K562 (cell line): Measurements from ENCODE around the gene FRRS1. TPM values are rescaled to one million over a fixed set of nuclear protein-coding genes. Genes with fewer than 3 reads are reported as not detected.

Experiments used
- BRF1 ChIP-seq: IDR thresholded peaks from 3 replicates; pipeline ENCODE4 v1.6.1; 2011; ENCODE audit warnings: borderline replicate concordance, mild to moderate bottlenecking; ENCODE audit not compliant: insufficient read length; ENCODE audit errors: extremely low read depth
- C11orf30 ChIP-seq: fragments of 450-650 bp; IDR thresholded peaks from 2 replicates; pipeline ENCODE4 v1.6.1; 2016; ENCODE audit warnings: low read depth, mild to moderate bottlenecking
- CBX1 ChIP-seq: sonication (generic); IDR thresholded peaks from 2 replicates; pipeline ENCODE4 v1.6.1; 2016; ENCODE audit warnings: antibody characterized with exemption, low read depth, mild to moderate bottlenecking
- KAT2B ChIP-seq: IDR thresholded peaks from one replicate; pipeline ENCODE4 v1.6.1; 2012; ENCODE audit warnings: low read depth, mild to moderate bottlenecking, control low read depth, inconsistent platforms, low read length, moderate library complexity
- MAFF ChIP-seq: IDR thresholded peaks from 2 replicates; pipeline ENCODE4 v1.6.1; 2012; ENCODE audit warnings: low read length, improper control_type of control experiment
- MAZ ChIP-seq, 2 experiments: fragments of 450-650 bp in 1 of 2; sonication (generic) in 1 of 2; formaldehyde crosslinking; IDR thresholded peaks in 1 of 2; conservative IDR thresholded peaks in 1 of 2; 2 replicates each; pipeline versions ENCODE4 v1.4.0 to v1.5.0; 2020; ENCODE audit warnings: mild to moderate bottlenecking in 1 of 2, missing genetic modification reagents in 1 of 2
- MTA2 ChIP-seq: fragments of 450-650 bp; IDR thresholded peaks from 2 replicates; pipeline ENCODE4 v1.6.1; 2016; ENCODE audit warnings: low read depth
- NR3C1 ChIP-seq: sonication (generic); formaldehyde crosslinking; IDR thresholded peaks from 2 replicates; pipeline ENCODE4 v1.8.1; 2022; ENCODE audit warnings: missing genetic modification reagents
- PTTG1 ChIP-seq: fragments of 450-650 bp; IDR thresholded peaks from 2 replicates; pipeline ENCODE4 v1.6.1; 2016; ENCODE audit warnings: low read depth, mild to moderate bottlenecking, missing genetic modification characterization, missing compliant biosample characterization
- RREB1 ChIP-seq: fragments of 250-450 bp; sonication (Bioruptor Pico); IDR thresholded peaks from 2 replicates; pipeline ENCODE4 v1.4.0; 2020
- SIX5 ChIP-seq, 2 experiments: IDR thresholded peaks; 2 replicates each; pipeline ENCODE4 v1.6.1; 2011; ENCODE audit warnings: low read length in 2 of 2, borderline replicate concordance in 1 of 2, low read depth in 1 of 2, mild to moderate bottlenecking in 1 of 2, moderate library complexity in 1 of 2; ENCODE audit not compliant: insufficient read depth in 1 of 2
- SMAD3 ChIP-seq: fragments of 450-650 bp; formaldehyde crosslinking; conservative IDR thresholded peaks from 2 replicates; pipeline ENCODE4 v1.4.0; 2020; ENCODE audit warnings: mild to moderate bottlenecking
- SMC3 ChIP-seq: conservative IDR thresholded peaks from 2 replicates; pipeline ENCODE4 v1.6.1; 2011; ENCODE audit warnings: low read depth, low read length, improper control_type of control experiment; ENCODE audit not compliant: insufficient read depth
- TARDBP ChIP-seq: fragments of 450-650 bp; IDR thresholded peaks from 2 replicates; pipeline ENCODE4 v1.6.1; 2016
- WHSC1 ChIP-seq: IDR thresholded peaks from one replicate; pipeline ENCODE4 v1.6.1; 2012; ENCODE audit warnings: low read length, control low read depth, inconsistent platforms
- ZMIZ1 ChIP-seq, 2 experiments: fragments of 150-350 bp in 1 of 2; IDR thresholded peaks; 2 replicates each; pipeline ENCODE4 v1.6.1; 2012 to 2016; ENCODE audit warnings: low read depth in 2 of 2, low read length in 2 of 2, mild to moderate bottlenecking in 1 of 2, moderate library complexity in 1 of 2
- ZNF121 ChIP-seq: sonication (generic); formaldehyde crosslinking; conservative IDR thresholded peaks from 2 replicates; pipeline ENCODE4 v1.8.0; 2022; ENCODE audit warnings: missing genetic modification reagents
- ZNF224 ChIP-seq: sonication (generic); formaldehyde crosslinking; IDR thresholded peaks from 2 replicates; pipeline ENCODE4 v1.8.0; 2022; ENCODE audit warnings: mild to moderate bottlenecking, missing genetic modification reagents
- ZNF316 ChIP-seq: fragments of 450-650 bp; IDR thresholded peaks from 2 replicates; pipeline ENCODE4 v1.6.1; 2016
- ZNF586 ChIP-seq: fragments of 450-650 bp; formaldehyde crosslinking; conservative IDR thresholded peaks from 2 replicates; pipeline ENCODE4 v1.4.0; 2020; ENCODE audit warnings: mild to moderate bottlenecking, moderate library complexity
- ZNF644 ChIP-seq: fragments of 200-800 bp; sonication (Bioruptor generic); IDR thresholded peaks from 2 replicates; pipeline ENCODE4 v1.6.1; 2016; ENCODE audit warnings: low read depth, missing genetic modification characterization, missing compliant biosample characterization
- ZSCAN29 ChIP-seq: fragments of 450-650 bp; IDR thresholded peaks from 2 replicates; pipeline ENCODE4 v1.6.1; 2017
- polyA plus RNA-seq, 8 experiments: library from polyadenylated mRNA; depleted of rRNA in 4 of 8; stranded (reverse) in 5 of 8; unstranded in 3 of 8; fragments of >200 nt; fragmentation: Nextera tagmentation in 2 of 8; fragmentation: Illumina TruSeq in 1 of 8; extraction: Ambion mirVana in 2 of 8; extraction: Trizol in 1 of 8; gene quantifications; 2 replicates each; pipeline versions ENCODE4 v1.2.1 to v1.2.3, GENCODE V29; 2011 to 2014; ENCODE audit warnings: inconsistent platforms in 1 of 8, missing spikeins in 1 of 8
- total RNA-seq, 7 experiments: library from RNA; depleted of rRNA in 6 of 7; stranded (reverse); fragments of >200 nt in 6 of 7; fragmentation: Illumina TruSeq in 2 of 7; extraction: Trizol in 2 of 7; gene quantifications; 2 replicates each; pipeline versions ENCODE4 v1.2.1 to v1.2.3, GENCODE V29; 2011 to 2021; ENCODE audit warnings: low replicate concordance in 1 of 7

Gene FRRS1
- total and polyA plus RNA-seq, 9 of the 15 experiments (the other 6 are each of a cell fraction or from before 2014, with no cell fraction given): 0.87 to 54.0 (median 23.7) TPM

GRCh38 chr1:99727575-99728185, 38.8 kb downstream of the FRRS1 start (continued):
- TF ChIP-seq RREB1 (CRISPR knock-in tag): no peak
- TF ChIP-seq SMAD3 (CRISPR knock-in tag): no peak
- no peak for TF ChIP-seq TARDBP
- no peak for TF ChIP-seq MTA2
- TF ChIP-seq PTTG1 (tag): no peak
- no peak for TF ChIP-seq ZNF224 (CRISPR knock-in tag)
- no peak for TF ChIP-seq NR3C1 (CRISPR knock-in tag)
- TF ChIP-seq ZNF316: peak; percentile 67
- no peak for TF ChIP-seq ZNF586 (CRISPR knock-in tag)
- TF ChIP-seq KAT2B: no peak
- TF ChIP-seq MAZ (CRISPR knock-in tag; conservative IDR thresholded peaks at IDR 0.05 in 1 of 2, IDR thresholded peaks at IDR 0.05 in 1 of 2): no peak
- no peak for TF ChIP-seq SIX5 (IDR thresholded peaks at IDR 0.05; ENCODE audit: borderline replicate concordance in 1 of 2, insufficient read depth in 1 of 2, low read depth in 1 of 2, low read length in 2 of 2)
- TF ChIP-seq CBX1: no peak
- no peak for TF ChIP-seq BRF1
- TF ChIP-seq SMC3: no peak
- no peak for TF ChIP-seq ZSCAN29
- no peak for TF ChIP-seq ZNF121
- no peak for TF ChIP-seq ZMIZ1 (IDR thresholded peaks at IDR 0.05; ENCODE audit: low read depth in 2 of 2, low read length in 2 of 2)
- TF ChIP-seq MAFF: no peak
- TF ChIP-seq C11orf30: peak; percentile 70; the same call in 1 of the 2 replicates
- TF ChIP-seq WHSC1: no peak
- no peak for TF ChIP-seq ZNF644 (tag)
